ENCODE measurements around the gene MICAL3.

The MICAL3 gene

DNA sequence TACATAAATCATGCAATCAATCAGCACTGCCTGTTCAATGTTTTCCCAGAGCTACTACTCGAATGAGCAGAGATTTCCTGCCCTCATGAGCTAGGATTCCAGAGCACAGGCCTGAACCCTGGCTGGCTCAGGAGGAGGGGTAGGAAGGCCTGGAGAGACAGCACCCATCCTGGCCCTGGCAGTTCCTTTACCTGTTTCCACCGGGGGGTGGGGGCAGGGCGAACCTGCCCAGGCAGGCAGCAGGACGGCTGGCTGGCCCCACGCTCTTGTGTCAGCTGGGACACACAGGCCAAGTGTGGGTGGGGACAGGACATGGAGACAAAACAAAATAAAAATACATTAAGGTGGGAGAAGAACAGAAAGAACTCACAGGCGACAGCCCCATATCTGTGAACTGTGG lies 140.3 kb downstream of the MICAL3 start:
- no peak for DNase-seq (ENCODE audit: low read depth)
- TF ChIP-seq, protein P1, sequence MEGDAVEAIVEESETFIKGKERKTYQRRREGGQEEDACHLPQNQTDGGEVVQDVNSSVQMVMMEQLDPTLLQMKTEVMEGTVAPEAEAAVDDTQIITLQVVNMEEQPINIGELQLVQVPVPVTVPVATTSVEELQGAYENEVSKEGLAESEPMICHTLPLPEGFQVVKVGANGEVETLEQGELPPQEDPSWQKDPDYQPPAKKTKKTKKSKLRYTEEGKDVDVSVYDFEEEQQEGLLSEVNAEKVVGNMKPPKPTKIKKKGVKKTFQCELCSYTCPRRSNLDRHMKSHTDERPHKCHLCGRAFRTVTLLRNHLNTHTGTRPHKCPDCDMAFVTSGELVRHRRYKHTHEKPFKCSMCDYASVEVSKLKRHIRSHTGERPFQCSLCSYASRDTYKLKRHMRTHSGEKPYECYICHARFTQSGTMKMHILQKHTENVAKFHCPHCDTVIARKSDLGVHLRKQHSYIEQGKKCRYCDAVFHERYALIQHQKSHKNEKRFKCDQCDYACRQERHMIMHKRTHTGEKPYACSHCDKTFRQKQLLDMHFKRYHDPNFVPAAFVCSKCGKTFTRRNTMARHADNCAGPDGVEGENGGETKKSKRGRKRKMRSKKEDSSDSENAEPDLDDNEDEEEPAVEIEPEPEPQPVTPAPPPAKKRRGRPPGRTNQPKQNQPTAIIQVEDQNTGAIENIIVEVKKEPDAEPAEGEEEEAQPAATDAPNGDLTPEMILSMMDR (conservative IDR thresholded peaks at IDR 0.05; ENCODE audit: low read depth, low read length), result no peak
- H3K4me3 ChIP-seq (ENCODE audit: low read length), result no peak overlapping the region

DNA sequence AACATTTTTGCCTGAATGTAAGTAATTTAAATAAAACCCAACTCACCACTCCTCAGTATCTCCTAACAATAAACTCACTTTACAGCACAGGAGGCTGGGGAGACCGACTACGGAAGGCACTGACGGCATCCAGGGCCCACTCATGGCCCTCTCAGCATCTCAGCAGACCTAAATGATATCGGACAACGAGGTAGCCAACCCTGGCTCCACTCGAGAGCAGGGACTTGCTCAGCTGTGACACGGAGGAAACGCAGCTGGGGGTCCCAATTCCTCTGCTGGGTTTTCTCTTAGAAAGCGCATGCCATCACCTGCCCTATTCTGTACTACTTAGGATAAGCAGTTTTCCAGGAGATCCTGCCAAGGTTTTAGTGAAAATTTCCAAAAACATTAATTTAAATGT lies 141.0 kb downstream of the MICAL3 start:
- DNase-seq (ENCODE audit: low read depth), result no peak
- H3K4me3 ChIP-seq (ENCODE audit: low read length), result no peak overlapping the region
- TF ChIP-seq, protein P1 (conservative IDR thresholded peaks at IDR 0.05; ENCODE audit: low read depth, low read length), result no peak

DNA sequence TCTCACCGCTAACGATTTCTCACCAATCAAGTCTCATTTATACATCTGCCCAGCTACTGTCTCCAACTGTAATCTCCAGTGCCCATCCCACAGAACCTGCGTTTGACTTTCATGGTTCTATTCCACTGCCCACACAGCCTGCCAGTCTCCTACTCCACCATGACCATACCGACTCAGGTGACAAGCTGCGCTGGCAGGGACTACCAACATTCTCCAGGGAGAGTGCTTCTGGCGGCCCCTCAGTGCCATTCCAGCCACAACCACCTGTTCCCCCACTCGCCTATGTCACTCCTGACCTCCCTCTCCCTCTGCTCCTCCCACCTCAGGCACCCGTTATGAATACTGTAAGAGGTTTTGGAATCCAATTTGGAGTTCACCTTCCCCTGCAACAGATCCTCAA lies 141.6 kb downstream of the MICAL3 start:
- TF ChIP-seq, protein P1 (conservative IDR thresholded peaks at IDR 0.05; ENCODE audit: low read depth, low read length), result no peak
- no peak for DNase-seq (ENCODE audit: low read depth)
- H3K4me3 ChIP-seq (ENCODE audit: low read length), result no peak overlapping the region

DNA sequence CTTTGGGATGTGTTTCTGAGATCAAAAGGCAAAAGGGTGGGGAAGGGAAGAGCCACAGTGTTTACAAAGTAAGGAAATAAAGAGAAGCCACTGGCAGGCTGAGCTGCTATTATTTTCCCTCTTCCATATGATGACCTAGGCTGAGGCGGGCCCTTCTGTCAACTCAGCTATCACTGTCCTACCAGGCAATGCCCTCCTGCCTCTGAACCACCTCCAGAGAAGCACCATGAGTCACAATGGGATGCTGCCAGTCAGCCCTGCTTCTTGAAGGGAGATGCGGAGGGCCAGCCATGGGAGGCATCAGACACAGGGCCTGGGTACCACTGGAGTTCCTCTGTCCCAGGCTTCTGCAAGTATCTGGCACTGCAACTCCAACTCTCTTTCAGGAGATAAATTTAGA lies 142.2 kb downstream of the MICAL3 start:
- TF ChIP-seq, protein P1 (conservative IDR thresholded peaks at IDR 0.05; ENCODE audit: low read depth, low read length), result no peak
- DNase-seq (ENCODE audit: low read depth), result no peak

DNA sequence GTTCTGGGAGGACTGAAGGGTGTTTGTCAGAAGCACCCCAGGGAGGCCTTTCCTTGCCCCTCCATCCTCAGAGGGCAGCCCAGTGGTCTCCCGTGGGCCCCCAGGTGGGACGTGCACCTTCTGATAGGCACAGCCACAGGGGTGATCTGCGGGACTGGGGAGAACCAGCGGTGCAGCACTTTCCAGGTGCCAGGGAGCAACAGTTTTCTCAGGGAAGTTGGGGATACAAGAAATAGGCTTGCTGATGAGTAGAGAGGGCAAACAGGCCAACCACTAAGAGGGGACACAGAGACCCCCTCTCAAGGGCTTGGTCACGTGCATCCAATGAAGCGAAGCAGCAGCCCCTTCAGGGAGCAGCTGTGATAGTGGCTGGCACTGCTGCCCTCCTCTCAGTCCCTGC lies 143.0 kb downstream of the MICAL3 start:
- H3K4me3 ChIP-seq (ENCODE audit: low read length), result no peak overlapping the region
- TF ChIP-seq, protein P1 (conservative IDR thresholded peaks at IDR 0.05; ENCODE audit: low read depth, low read length), result no peak
- no peak for DNase-seq (ENCODE audit: low read depth)

More for the DNA sequence above, 142.2 kb downstream of the MICAL3 start:
- H3K4me3 ChIP-seq (ENCODE audit: low read length), result no peak overlapping the region

DNA sequence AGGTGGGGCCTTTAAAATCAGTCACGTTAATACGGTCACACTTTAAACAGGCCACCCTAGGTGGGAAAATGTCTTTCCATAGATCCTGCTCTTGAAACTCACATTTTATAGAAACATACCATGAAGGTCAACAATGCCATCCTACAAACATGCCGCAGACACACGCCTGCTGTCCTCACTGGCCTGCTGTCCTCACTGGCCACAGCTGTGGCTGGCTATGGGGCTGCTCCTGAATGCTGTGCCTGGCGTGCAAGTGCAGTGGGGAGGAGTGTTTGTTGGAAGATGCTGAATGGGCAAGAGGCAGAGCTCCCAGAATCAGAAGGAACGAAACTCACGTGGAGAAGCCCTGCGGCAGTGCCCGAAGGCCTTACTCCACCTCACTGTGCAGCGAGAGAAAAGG lies 143.9 kb downstream of the MICAL3 start:
- DNase-seq (ENCODE audit: low read depth), result no peak
- TF ChIP-seq, protein P1 (conservative IDR thresholded peaks at IDR 0.05; ENCODE audit: low read depth, low read length), result no peak
- H3K4me3 ChIP-seq (ENCODE audit: low read length), result no peak overlapping the region

DNA sequence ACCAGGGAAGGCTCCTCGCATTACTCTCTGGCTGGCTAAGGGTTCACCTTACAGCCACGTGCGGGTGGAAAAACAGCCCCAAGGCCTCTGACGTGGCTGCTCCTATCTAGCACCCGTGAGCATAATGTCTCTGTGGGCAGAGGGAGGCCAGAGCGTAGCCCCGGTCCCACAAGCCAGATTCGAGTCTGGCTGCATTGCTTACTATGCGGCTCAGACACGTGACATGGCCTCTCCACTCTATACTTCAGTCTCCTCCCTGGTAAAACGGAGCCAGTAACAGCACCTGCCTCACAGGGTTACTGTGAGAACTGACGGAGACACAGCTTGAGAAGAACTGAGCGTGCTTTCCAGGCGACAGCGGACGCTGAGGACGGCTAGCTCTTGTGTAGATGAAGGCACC lies 144.3 kb downstream of the MICAL3 start:
- no peak overlapping the region for H3K4me3 ChIP-seq (ENCODE audit: low read length)
- no peak for DNase-seq (ENCODE audit: low read depth)
- TF ChIP-seq, protein P1 (conservative IDR thresholded peaks at IDR 0.05; ENCODE audit: low read depth, low read length), result no peak

Data from retinal pigment epithelial cell (primary cell).